HT-29 (cell line): ENCODE results near the gene IPO5. TPM values are rescaled to one million over a fixed set of nuclear protein-coding genes. Genes with fewer than 3 reads are reported as not detected.

ENCODE experiments used
- DNase-seq: peaks from one replicate; pipeline ENCODE4 v3.0.0-alpha.2; 2015; ENCODE audit warnings: low spot score
- small RNA-seq: library from RNA; depleted of rRNA; stranded (forward); fragments of <200 nt; gene quantifications from one replicate; pipeline ENCODE3, GENCODE V24; 2014
- total RNA-seq: library from RNA; depleted of rRNA; stranded (reverse); fragments of >200 nt; shearing (Covaris generic); gene quantifications from 2 replicates; pipeline ENCODE4 v1.2.3, GENCODE V29; 2014; rRNA removed

Gene IPO5
- total RNA-seq, 1 experiment from 2014 or later: 135 TPM

GRCh38 chr13:98056839-98057410, 103.5 kb downstream of the IPO5 start:
- DNase-seq: no peak

- DNase-seq: no peak
Observed at GRCh38 chr13:98059276-98059675, 105.8 kb downstream of the IPO5 start.

GRCh38 chr13:98060282-98060681, 106.8 kb downstream of the IPO5 start:
- DNase-seq: no peak

GRCh38 chr13:98065468-98065867, 112.0 kb downstream of the IPO5 start:
- peak; percentile 16 for DNase-seq

DNA sequence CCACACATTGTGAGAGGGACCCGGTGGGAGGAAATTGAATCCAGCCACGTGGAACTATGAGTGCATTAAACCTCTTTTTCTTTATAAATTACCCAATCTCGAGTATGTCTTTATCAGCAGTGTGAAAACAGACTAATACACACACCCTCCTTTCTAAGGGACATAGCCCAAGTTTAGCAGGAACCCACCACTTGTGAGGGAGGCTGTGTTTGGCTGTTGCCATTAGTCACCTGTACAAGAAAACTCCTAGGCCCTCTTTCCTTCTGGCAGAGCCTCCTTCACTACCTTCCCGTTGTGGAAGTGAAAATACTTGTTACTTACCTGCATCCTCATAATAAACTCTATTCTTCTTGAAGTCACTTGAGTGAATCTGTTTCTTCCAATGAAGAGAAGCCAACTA, 113.2 kb downstream of the IPO5 start:
- DNase-seq: no peak

- no peak for DNase-seq
Observed at GRCh38 chr13:98068521-98068920, 115.0 kb downstream of the IPO5 start.

DNA sequence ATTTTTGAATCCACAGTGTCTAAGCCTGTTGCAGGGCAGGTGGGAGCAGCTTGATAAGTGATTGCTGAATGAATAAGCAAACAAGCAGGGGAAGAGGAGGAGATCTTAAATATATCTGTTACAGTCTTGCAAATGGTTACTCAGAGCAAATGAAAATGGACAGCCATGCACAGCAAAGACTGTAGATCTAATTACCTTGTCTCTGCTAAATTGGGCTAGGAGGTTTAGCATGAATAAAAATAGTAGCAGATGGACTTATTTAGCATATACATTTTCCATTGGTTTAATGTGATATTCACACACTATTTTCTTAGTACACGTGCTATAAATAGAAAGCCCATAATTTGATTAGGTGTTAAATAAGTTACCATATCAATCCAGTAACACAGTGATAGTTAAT, 116.5 kb downstream of the IPO5 start:
- no peak for DNase-seq

DNA sequence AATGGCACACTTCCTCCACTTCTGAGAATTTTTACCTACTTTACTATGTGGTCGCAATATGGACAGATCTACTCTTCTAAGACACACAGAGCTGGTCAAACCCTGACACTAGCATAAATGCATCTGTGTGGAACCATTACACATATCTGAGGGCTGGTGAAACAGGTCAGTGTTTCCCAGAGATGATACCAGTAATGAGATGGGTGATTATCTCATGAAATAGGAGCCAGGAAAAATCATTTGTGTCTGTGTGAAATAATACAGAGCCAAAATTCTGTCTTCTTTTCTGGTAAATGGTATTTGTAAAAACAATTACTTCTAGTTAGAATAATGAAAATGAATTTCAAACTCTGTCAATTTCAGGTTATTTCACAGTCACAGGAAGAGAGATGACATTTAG, 117.8 kb downstream of the IPO5 start:
- no peak for DNase-seq

- no peak for DNase-seq
Observed at GRCh38 chr13:98072476-98072875, 119.0 kb downstream of the IPO5 start.

Small RNA genes within 50 kb of the gene (small RNA-seq; reads per million reads assigned to genes)
- not detected for gene FTLP8

Other genes with a start within 250 kb of the IPO5 start
- gene FARP1, start 189.4 kb downstream of the IPO5 start, total RNA-seq: 46.4 and 49.0 TPM in 2 replicates
- gene RNF113B, start 223.6 kb downstream of the IPO5 start, total RNA-seq: not detected in 2 replicates